Measurements from ENCODE around the gene MVB12A. TPM values are rescaled to one million over a fixed set of nuclear protein-coding genes. Genes with fewer than 3 reads are reported as not detected.

The MVB12A gene
- total RNA-seq, 1 donor from 2014 or later: 46.2 TPM

DNA sequence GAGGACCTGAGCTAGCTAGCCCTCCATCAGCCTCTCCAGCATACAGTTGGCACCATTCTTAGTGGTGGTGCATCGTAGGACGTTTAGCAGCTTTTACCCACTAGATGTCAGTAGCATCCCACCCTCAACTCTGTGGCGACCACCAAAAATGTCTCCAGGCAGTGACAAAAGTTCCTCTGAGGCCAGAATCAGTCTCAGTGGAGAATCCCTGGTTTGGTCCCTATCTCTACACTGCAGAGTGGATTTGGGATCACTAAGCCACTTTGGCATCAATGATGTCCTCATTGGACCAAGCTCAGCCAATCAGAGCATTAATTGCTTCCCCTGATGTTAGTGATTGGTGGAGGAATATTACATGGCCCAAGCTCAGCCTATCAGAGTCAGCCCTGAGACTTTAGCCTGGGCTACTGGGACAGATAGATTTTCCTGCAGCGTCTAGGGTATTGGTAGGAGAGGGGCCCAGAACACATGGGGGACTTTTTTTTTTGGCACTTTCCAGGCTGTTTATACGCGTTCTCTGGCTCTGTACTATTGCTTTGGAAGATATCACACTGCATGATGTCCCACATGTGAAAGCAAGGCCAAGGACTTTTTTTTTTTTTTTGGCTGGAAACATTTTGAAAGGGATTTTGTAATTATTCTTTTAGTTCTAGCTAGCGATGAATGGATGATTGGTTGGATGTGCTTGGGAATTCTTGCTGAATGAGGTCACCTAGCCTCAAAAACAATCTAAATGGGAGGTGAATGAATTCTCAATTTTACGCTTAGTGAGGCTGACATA lies 21.6 kb downstream of the MVB12A start:
- DNase-seq (ENCODE audit: low spot score): no peak

DNA sequence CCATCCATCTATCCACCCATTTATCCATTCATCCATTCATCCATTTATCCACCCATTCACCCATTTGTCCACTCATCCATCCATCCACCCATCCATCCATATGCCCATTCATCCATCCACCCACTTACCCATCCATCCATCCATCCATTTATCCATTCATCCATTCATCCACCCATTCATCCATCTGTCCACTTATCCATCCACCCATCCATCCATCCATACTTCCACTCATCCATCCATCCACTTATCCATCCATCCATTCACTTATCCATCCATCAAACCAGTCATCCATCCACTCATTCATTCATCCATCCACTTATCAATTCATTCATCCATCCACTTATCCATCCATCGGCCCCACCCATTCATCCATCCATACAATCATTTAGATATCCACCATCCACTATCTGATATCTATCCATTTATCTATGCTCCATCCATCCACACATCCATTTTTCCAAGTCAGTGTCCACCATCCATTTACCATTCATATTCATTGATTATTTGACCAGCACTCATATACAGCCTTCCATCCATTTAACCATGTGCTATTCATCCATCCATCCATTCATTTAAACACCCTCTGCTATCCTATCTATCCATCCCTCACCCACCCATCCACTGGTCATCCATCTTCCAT lies 25.8 kb downstream of the MVB12A start:
- DNase-seq (ENCODE audit: low spot score): no peak

DNA sequence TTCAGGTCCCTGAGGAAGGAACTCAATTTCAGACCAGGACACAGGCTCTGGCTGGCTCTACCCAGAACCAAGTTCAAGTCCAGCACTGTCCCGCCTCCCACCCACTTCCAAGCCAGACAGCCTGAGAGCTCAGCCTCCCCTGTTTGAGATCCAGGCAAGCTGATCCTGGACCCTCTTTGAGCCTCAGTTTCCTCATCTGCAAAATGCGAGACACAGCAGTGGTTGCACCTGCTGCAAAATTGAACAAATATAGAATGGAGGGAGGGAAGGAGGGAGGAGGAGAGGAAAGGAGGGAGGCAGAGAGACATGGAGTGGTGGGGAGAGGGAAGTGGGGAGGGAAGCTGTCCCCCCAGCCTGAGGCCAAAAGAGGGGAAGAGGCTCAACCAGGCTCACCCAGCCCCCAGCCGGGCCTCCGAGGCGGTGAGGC lies 27.9 kb downstream of the MVB12A start:
- DNase-seq (ENCODE audit: low spot score): no peak

DNA sequence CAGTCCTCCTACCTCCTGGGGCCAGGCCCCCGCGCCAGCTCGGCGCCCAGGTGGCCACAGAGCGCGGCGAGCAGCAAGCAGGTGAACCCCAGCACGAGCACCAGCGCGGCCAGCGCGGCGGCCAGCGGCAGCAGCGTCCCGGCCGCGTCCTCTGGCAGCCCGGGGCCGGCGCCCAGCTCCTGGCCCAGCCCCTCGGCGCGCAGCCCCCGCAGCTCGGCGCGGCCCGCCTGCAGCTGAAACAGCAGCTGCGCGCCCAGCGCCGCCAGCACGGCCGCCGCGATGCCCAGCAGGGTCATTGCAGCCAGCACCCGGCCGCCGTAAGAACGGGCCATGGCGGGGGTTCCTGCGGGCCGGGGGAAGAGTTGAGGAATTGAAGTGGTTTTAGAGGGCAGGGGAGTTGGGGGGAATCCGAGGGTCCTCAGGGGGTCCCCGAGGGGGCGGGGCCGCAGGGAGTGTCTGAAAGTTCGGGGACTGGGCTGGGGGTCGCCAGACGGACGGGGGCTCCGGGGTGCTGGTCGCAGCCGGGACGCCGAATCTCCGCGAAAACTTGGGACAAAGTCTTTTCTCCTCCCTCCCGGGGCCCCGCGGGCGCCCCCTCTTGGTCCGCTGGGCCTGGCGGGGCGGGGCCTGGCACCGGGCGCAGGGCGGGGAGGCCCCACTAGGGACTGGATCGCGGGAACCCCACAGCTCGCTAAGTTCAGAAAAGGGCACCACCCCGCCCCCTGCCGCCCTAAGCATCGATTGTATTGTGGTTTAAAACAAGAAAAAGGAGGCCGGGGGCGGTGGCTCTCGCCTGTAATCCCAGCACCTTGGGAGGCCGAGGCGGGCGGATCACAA lies 28.5 kb downstream of the MVB12A start, which contains the start of gene TMEM221:
TSS of gene TMEM221 (minus strand) at position 538 of the 837 bp plus-strand sequence. CDS start at position 332, 206 bp downstream.
- DNase-seq (ENCODE audit: low spot score): peak; percentile 45

DNA sequence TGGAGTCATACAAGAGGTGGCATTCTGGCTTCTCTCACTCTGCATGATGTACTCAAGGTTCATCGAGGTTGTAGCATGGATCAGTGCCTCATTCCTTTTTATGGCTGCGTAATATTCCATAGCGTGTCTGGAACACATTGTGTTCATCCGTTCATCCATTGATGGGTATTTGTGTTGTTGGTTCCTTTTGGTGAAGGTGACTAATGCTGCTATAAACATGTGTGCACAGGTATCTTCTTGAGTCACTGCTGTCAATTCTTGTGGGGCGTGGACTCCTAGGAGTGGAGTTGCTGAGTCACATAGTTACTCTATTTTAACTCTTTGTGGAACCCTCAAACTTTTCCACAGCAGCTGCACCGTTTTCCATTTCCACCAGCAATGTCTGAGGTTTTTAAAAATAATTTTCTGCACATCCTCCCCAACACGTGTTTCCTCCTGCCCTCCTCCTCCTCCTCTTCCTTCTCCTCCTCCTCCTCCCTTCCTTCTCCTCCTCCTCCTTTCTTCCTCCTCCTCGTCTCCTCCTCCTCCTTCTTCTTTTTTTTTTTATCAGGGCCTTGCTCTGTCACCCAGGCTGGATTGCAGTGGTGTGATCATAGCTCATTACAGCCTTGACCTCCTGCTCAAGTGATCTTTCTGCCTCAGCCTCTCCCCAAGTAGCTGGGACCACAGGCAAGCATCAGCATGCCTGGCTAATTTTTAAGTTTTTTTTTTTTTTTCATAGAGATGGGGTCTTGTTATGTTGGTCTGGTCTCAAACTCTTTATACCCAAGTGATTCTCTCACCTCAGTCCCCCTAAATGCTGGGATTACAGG lies 30.6 kb downstream of the MVB12A start:
- DNase-seq (ENCODE audit: low spot score): no peak

DNA sequence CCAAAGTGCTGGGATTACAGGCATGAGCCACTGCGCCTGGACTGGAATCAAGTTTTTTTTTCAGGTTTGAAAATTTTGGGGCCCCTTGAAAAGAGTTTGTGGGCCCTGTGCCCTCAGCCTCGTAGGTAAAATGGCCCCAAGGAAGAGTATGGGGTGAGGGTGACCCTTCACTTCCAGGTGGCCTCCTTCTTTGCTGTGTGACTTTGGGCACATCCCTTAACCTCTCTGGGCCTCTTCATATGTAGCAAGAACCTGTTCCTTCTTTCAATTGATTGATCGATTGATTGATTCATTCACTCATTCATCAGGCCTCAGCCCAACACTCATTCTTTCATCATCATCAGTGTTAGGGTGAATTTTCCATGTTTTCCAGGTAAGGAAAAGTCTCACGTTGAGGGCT lies 32.0 kb downstream of the MVB12A start:
- no peak for DNase-seq (ENCODE audit: low spot score)

DNA sequence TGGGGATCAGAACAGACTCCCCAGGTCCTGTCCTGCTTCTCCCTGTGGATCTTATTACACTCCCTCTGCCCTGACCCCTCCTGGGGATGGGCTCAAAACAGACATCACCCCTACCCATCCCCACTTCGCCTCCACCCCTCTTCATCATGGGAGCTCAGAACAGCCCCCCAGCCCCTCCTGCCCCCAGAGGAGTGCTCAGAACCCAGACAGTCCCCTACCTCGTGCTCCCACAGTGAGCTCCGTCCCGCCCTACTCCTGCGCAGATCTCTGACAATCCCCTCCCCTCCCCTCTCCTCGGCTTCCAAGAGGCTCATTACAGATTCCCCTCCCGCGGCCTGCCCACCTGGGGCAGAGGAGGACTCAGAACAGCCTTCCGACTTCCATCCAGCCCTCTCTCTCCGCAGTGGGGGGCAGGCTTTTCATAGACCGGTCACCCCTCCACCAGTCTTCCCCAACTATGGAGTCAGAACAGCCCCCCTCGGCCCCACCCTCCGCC lies 34.8 kb downstream of the MVB12A start:
- DNase-seq (ENCODE audit: low spot score): no peak

DNA sequence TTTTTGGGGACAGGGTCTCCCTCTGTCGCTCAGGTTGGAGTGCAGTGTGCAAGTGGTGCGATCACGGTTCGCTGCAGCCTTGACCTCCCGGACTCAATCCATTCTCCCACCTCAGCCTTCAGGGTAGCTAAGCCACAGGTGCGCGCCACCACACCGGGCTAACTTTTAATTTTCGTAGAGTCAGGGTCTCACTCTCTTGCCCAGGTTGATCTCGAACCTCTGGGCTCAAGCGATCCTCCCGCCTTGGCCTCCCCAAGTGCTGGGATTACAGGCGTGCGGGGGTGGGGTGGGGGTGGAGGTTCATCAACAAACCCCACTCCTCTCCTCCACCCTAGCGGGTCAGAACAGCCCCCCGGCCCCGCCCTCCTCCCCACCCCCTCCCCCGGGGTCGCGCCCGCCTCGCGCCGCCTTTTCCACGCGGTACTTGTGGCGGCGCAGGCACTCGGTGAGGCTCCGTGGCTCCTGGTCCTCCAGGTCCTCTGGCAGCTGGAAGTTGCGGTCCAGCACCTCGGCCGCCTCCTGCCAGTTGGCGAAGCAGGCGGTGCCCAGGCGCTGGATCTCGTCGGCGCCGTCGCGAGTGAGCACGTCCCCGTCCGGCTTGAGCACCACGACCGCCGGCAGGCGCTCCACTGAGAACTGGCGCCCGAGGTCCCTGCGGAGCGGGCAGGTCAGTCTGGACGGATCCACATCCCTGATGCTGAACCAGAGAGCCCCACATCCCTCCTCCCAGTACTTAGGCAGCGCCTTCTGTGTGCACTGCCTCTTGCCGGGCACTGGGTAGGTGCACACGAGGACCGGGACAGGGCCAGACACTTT lies 35.7 kb downstream of the MVB12A start:
- no peak for DNase-seq (ENCODE audit: low spot score)

DNA sequence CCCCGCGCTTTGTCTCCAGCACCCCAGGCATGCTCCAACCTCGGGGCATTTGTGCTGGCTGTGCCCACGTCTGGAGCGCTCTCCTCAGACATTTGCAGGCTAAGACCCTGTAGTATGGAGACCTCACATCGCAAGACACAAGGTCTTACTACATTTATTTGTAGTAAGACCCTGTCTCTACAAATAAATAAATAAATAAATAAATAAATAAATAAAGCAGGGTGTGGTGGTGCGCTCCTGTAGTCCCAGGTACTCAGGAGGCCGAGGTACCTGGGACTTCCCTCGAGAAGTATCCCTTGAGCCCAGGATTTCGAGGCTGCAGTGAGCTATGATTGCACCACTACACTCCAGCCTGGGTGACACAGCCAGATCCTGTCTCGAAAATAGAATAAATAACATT lies 36.3 kb downstream of the MVB12A start:
- no peak for DNase-seq (ENCODE audit: low spot score)

DNA sequence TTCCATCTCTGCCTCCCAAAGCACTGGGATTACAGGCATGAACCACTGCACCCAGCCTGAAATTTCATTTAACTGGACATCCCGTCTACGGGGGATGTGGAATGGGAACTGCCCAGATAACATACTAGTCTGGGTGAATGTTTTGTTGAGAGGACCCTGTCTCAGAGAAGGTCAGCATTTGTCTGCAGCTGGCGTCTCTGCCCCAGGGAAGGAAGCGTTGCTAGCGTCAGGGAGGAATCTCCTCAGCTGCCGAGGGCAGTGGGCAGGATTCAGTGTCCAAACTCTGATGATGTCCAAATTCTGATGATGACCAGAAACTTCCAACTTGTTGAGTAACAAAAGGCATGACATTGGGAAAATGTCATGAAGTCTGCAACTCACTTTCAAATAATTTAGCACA lies 37.8 kb downstream of the MVB12A start:
- DNase-seq (ENCODE audit: low spot score): no peak

DNA sequence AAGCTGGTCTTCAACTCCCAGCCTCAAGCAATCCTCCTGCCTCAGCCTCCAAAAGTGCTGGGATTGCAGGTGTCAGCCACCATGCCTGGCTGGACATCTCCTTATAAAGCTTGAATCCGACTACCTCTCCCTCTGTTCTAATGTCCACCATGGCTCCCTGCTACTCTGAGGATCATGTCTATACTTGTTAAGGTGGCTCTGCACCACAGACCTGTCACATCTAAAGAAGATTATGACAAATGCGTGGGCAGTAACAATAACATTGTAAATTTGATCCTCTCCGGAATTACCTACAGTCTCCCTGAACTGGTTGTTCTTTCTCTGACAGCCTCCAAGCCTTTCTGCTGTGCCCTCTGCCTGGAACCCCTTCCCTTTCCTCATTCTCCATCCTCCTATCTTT lies 39.1 kb downstream of the MVB12A start:
- DNase-seq (ENCODE audit: low spot score): no peak

DNA sequence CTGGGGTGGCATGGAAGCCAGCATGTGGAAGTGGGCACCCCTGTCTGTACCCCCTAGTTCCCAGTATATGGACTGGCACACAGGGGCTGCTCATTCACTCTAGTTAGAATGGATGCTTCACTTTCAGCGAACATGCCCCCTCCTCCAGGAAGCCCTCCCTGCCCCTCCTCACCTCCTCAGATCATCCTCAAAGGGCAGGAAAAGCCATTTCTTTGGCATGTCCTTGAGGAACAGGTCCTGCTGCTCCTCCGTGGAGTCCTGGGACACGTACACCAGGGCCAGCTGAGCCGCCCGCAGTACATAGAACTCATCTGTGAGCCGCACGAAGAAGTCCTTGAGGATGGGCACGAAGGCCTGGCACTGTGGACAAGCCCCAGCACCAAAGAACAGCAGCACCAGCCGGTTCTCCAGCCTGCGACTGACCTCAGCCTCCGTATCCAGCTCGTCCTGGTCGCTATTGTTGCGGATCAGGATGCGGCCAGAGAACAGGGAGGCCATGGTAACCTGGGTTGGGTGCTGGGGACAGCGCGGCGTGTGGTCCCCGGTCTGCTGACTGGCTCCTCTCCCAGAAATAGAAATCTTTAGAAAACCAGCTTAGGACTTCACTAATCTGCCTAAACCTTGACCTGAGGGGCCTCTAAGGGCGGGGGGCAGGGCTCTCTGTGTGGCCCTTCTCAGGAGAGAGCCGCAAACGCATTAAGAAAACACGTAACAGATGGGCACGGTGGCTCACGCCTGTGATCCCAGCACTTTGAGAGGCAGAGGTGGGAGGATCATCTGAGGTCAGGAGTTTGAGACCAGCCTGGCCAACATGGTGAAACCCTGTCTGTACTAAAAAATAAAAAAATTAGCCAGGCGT lies 40.8 kb downstream of the MVB12A start, which contains the start of gene NXNL1:
TSS of gene NXNL1 (minus strand) at position 555 of the 859 bp plus-strand sequence. CDS start at position 498, 57 bp downstream.
- DNase-seq (ENCODE audit: low spot score): no peak

DNA sequence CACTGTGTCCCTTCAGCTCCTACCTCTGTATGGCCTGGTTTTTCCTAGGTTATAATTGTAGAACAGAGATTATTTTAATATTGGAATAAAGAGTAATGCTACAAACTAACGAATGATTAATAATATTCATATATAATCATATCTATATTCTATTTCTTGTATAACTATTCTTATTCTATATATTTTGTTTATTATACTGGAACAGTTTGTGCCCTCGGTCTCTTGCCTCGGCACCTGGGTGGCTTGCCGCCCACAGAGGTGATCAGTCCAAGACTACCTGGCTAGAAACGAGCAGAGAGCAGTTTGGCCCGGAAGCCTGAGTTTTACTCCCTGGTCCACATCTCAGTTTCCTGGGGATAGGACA lies 46.6 kb downstream of the MVB12A start:
- DNase-seq (ENCODE audit: low spot score): no peak

DNA sequence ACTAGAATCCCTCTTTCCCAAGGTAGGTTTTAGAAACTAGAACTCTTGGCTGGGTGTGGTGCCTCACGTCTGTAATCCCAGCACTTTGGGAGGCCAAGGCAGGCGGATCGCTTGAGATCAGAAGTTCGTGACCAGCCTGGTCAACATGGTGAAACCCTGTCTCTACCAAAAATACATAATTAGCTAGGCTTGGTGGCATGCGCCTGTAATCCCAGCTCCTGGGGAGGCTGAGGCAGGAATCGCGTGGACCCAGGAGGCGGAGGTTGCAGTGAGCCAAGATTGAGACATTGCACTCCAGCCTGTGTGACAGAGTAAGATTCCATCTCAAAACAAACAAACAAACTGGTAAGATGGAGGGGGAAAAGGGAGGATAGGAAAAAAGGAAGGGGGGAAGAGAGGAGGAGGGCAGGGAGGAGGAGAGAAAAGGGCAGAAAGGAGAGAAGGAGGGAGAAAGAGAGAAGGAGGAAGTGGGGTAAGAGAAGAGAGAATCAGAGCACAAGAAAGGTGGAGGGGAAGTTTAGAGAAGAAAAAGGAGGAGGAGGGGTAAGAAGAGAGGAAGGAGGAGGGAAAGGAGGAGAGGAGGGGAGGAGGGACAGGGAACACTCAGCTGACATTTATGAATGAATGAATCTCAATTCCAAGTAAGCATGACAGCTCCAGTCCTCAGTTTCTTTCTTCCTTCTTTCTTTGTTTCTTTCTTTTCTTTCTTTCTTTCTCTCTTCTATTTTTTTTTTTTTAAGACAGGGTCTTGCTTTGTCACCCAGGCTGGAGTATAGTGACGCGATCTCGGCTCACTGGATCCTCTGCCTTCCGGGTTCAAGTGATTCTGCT lies 47.8 kb downstream of the MVB12A start:
- no peak for DNase-seq (ENCODE audit: low spot score)

DNA sequence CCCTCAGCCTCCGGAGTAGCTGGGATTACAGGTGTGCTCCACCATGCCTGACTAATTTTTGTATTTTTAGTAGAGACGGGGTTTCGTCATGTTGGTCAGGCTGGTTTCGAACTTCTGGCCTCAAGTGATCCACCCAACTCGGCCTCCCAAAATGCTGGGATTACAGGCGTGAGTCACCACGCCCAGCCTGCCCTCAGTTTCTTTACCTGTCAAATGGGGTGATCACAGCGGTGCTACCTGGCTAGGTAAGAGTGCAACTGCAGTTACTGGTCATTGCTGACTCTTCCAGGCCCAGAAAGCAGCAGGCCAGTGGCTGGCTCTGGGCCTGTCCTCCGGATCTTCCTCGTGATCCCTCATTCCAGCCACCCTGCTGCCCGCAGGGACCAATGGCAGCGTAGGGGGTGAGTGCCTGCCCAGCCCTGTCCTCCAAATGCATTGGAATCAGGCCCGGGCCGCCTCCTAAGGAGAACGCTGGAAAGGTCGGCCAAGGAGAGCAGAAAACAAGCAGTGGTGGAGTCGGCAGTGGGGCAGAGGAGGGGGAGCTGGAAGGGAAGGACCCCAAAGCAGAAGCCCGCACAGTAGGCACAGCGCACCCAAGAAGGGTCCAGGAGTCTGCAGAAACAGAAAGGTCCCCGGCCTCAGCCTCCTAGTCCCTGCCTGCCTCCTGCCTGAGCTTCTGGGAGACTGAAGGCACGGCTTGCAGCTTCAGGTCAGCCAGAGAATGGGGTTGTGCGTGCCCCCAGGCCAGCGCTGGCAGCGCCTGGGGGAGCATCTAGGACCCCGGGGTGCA lies 48.6 kb downstream of the MVB12A start:
- no peak for DNase-seq (ENCODE audit: low spot score)

DNA sequence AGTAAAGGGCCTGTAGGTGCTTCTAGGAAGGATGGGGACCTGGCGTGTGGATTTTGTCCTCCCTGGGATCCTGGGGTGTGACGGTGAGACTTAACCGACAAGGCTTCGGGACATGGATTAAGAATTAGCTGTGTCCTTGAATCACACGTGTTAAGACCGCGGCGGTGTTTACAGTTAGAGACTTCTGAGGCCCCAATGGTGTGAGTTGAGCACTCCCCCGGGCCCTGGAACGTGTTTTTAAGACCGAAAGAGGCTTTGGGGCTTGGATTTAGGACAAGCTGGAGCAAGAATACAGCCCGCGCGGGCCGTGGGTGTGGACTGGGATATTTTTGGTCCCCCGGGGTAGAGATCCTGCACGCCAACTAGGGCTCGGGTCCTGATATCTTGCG lies 49.2 kb downstream of the MVB12A start:
- DNase-seq (ENCODE audit: low spot score): no peak

DNA sequence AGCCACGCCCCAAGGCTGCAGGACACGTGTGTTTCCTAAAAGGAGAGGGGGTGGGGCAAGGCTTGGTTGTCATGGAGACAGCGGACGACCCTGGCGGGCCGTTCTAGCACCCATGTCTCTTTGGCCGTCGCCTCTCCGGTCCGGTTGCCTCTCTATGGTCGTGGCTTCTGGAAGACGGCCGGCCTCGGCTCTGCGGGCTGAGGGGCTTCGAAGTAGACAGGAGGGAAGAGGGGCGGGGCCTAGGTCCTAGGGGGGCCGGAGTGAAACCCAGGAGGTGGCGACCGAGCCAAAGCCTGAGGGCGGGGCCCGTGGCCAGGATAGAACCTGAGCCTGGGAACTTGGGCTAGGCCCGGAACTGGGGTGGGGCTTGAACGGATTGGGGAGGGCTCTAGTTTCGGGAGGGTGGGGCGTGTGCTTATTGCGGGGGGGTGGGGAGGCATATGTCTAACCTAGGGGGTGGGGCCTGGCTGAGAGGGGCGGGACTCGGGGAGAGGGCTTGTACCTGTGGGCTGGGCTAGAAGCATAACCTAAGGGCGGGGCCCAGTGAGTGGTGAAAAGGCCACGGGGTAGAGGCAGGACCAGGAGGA lies 49.7 kb downstream of the MVB12A start:
- peak; percentile 97 for DNase-seq (ENCODE audit: low spot score)
